Prostate gland (tissue), 2 donors: Measurements from ENCODE around the gene AQP1. TPM values are rescaled to one million over a fixed set of nuclear protein-coding genes. Genes with fewer than 3 reads are reported as not detected.
A peak's percentile ranks its signal among the peaks of the same experiment; 100 is the strongest.

Source experiments
- DNase-seq: peaks from one replicate; pipeline ENCODE4 v3.0.0-alpha.2; 2019; ENCODE audit warnings: low spot score
- H3K27ac ChIP-seq, 2 donors: fragments of 200-600 bp; sonication (generic); 2 replicates each; pipeline ENCODE4 v1.5.1; 2017 to 2019
- H3K27me3 ChIP-seq: fragments of 200-600 bp; sonication (generic); replicated peaks from 2 replicates; pipeline ENCODE4 v1.5.1; 2019; ENCODE audit not compliant: insufficient read depth
- H3K36me3 ChIP-seq, 2 donors: fragments of 200-600 bp; sonication (generic); 1 replicate in 1 of 2; 2 replicates in 1 of 2; pipeline versions ENCODE4 v1.5.1 to v1.8.1; 2017 to 2019
- H3K4me1 ChIP-seq: fragments of 200-600 bp; sonication (generic); replicated peaks from 2 replicates; pipeline ENCODE4 v1.5.1; 2019
- H3K4me3 ChIP-seq, 2 donors: fragments of 200-600 bp; sonication (generic); 2 replicates each; pipeline ENCODE4 v1.5.1; 2017 to 2019
- H3K9me3 ChIP-seq: fragments of 200-600 bp; sonication (generic); 2 replicates; pipeline ENCODE4 v1.5.1; 2017
- POLR2A ChIP-seq: fragments of 450-650 bp; IDR thresholded peaks from one replicate; pipeline ENCODE4 v1.6.1; 2016; ENCODE audit warnings: antibody characterized with exemption, mild to moderate bottlenecking
- POLR2AphosphoS5 ChIP-seq: sonication (generic); formaldehyde crosslinking; IDR thresholded peaks from one replicate; pipeline ENCODE4 v1.6.1; 2017; ENCODE audit warnings: antibody characterized with exemption
- WGBS: methylation state at CpG from one replicate; pipeline ENCODE4 v1.1.5; 2018; 5-methylcytosine and 5-hydroxymethylcytosine counted together
- intact Hi-C: fragments of 100-400 bp; cut with DNase I; formaldehyde crosslinking; loops from one replicate; pipeline ENCODE4 v1.14.2; 2022
- total RNA-seq, 2 donors: library from RNA; depleted of rRNA; stranded (reverse); fragments of >200 nt; gene quantifications; one replicate each; pipeline ENCODE4 v1.1.0, GENCODE V29; 2016
- TF ChIP-seq, protein P1 (sequence below), 4 experiments: fragments of 200-600 bp in 2 of 4; fragments of 450-650 bp in 2 of 4; sonication (generic) in 2 of 4; IDR thresholded peaks; 1 replicate in 3 of 4; 2 replicates in 1 of 4; pipeline ENCODE4 v1.5.1; 2016 to 2019; ENCODE audit warnings: antibody characterized with exemption in 4 of 4, mild to moderate bottlenecking in 2 of 4, moderate library complexity in 2 of 4

Gene AQP1
- total RNA-seq = 100 to 1,000 TPM in 1 of 2 donors, 10 to 100 TPM in 1; 89.4 to 117 TPM

DNA sequence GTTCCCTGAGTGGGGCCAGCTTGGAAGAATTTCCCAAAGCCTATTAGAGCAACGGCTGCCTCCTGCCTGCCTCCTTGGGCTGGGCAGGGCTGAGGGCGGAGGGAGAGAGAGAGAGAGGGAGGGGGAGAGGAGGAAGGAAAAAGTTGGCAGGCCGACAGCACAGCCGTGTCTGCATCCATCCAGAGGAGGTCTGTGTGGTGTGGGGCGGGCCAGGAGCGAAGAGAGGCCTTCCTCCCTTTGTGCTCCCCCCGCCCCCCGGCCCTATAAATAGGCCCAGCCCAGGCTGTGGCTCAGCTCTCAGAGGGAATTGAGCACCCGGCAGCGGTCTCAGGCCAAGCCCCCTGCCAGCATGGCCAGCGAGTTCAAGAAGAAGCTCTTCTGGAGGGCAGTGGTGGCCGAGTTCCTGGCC lies at the start of gene AQP1:
Gene AQP1 (plus strand): TSS at position 293 of the 409 bp plus-strand sequence. CDS start 57 bp downstream, at position 350.
- whole genome bisulfite sequencing = 25% methylated on average over 10 of the region's 12 CpGs
- intact Hi-C loops = no loop called here

DNA sequence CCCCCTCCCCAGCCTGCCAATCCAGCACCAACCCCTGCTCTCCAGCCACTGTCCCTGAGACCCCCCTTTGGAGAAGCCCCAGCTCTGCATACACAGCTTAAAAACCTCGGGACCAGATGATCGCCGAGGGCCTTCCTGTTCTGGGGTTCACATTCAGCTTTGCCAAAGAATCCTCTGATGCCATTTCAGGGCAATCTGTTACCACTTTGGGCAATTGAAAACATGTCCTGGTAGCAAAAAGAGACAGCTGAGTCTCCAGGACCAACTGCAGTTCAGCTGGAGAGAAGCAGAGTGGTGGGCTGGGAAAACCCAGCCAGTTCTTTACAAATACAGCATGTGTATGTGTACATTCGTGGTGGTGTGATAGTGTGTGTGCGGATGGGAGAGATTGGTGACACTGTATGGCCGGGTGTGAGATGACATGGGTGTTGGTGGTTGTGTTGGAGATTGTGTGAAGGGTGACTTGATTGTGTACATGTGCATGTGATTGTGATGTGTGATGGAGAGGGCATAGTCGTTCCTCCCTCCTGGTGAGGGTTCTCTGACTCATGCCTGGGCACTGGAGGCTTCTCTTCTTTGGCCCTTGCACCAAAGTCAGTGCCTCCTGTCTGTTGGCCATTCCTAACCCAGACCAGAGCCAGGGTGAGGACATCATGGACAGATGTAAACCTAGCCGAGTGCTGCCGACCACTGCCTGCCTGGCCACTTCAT lies 48.5 kb upstream of the AQP1 start:
- 77% methylated on average over 9 of the region's 9 CpGs for WGBS
- Histone ChIP-seq H3K27ac (peak overlapping the region; percentile 36 to 38), H3K9me3 (no peaks in the 10 kb centered on the region), H3K27me3 (no peaks in the 10 kb centered on the region), H3K36me3 (peaks cover 0 to 4% of the 10 kb centered on the region in 2 donors), H3K4me3 (no peak overlapping the region), H3K4me1 (no peaks in the 10 kb centered on the region)
- DNase-seq = no peak
- intact Hi-C loops = no loop called here
- TF ChIP-seq, protein P1, sequence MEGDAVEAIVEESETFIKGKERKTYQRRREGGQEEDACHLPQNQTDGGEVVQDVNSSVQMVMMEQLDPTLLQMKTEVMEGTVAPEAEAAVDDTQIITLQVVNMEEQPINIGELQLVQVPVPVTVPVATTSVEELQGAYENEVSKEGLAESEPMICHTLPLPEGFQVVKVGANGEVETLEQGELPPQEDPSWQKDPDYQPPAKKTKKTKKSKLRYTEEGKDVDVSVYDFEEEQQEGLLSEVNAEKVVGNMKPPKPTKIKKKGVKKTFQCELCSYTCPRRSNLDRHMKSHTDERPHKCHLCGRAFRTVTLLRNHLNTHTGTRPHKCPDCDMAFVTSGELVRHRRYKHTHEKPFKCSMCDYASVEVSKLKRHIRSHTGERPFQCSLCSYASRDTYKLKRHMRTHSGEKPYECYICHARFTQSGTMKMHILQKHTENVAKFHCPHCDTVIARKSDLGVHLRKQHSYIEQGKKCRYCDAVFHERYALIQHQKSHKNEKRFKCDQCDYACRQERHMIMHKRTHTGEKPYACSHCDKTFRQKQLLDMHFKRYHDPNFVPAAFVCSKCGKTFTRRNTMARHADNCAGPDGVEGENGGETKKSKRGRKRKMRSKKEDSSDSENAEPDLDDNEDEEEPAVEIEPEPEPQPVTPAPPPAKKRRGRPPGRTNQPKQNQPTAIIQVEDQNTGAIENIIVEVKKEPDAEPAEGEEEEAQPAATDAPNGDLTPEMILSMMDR (IDR thresholded peaks at IDR 0.05) = no peak

More for the DNA sequence above, at the start of gene AQP1:
- H3K4me3 ChIP-seq = peak within 1 kb of the TSS in 1 of 2 donors; percentile 9
- H3K36me3 ChIP-seq = no peaks in the 10 kb centered on the region
- TF ChIP-seq POLR2A (no peak), POLR2AphosphoS5 (peak; percentile 31)
- H3K4me1 ChIP-seq = no peaks in the 10 kb centered on the region
- H3K27ac ChIP-seq = peak within 1 kb of the TSS in 1 of 2 donors; percentile 0
- DNase-seq = no peak
- no peaks in the 10 kb centered on the region for H3K27me3 ChIP-seq
- H3K9me3 ChIP-seq = no peaks in the 10 kb centered on the region

DNA sequence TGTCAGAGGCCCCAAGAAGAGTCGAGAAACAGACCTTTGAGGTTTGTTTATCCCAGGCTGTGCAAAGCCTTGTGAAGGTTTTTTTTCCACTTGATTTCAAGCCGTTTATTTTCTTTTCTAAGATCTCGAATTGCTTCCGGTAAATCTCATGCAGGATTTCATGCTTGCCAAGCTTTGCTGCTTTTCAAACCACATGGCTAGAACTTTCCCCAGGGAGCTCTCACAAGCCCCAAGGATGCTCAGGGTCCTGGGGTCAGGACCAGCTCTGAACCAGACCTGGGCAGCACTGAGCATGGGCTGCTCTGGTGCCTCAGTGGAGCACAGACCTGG lies 48.0 kb upstream of the AQP1 start:
- no peaks in the 10 kb centered on the region for H3K9me3 ChIP-seq
- H3K4me3 ChIP-seq = no peak overlapping the region
- H3K36me3 ChIP-seq = peaks cover 0 to 4% of the 10 kb centered on the region in 2 donors
- no peak for DNase-seq
- no peaks in the 10 kb centered on the region for H3K4me1 ChIP-seq
- intact Hi-C loops = no loop called here
- peak overlapping the region; percentile 36 to 38 for H3K27ac ChIP-seq
- H3K27me3 ChIP-seq = no peaks in the 10 kb centered on the region
- WGBS = 52% methylated on average over 4 of the region's 4 CpGs
- TF ChIP-seq, protein P1 (IDR thresholded peaks at IDR 0.05) = no peak
- no peak for TF ChIP-seq POLR2A
- no peak for TF ChIP-seq POLR2AphosphoS5

DNA sequence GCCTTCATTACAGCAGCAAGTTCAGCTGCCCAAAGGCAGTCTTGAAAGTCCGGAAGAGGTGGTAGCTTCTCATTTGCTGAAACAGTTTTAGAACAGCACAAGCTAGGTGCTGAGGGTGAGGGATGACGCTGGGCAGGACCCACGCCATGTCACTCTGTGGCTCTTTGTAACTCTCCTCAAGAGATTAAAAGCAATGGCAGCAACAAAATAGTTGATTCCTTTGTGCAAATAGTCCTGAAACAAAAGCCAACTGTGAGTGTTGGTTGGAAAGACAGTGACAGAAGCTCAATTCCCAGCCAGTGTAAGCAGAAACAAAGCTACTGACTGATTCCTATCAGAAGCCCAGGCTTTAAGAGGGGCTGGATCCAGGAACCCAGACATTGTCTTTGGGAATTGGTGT lies 47.6 kb upstream of the AQP1 start:
- DNase-seq = no peak
- intact Hi-C loops = no loop called here
- TF ChIP-seq POLR2A (no peak), POLR2AphosphoS5 (no peak)
- TF ChIP-seq, protein P1 (IDR thresholded peaks at IDR 0.05) = no peak
- WGBS = 64% methylated on average over 3 of the region's 3 CpGs
- Histone ChIP-seq H3K9me3 (no peaks in the 10 kb centered on the region), H3K36me3 (peaks cover 0 to 4% of the 10 kb centered on the region in 2 donors), H3K27ac (peak overlapping the region; percentile 1 to 38), H3K4me3 (no peak overlapping the region), H3K4me1 (no peaks in the 10 kb centered on the region), H3K27me3 (no peaks in the 10 kb centered on the region)

DNA sequence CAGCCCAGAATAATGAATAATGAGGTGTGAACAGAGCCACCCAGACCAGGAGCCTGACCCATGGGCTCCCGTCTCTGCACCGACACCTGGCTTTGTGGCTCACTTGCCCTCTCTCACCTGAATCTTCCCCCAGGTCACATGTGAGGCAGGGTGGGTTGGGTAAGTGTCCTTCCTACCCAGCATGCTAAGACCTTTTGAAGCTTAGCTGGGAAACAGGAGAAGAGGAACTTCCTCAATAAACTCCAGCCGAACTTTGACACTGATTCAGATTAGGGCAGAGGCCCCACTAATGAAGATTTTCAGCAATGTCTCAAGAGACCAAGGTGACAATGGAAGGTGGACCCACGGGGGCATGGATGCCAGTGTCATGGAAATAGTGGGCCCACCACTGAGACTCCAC lies 46.6 kb upstream of the AQP1 start:
- Histone ChIP-seq H3K9me3 (no peaks in the 10 kb centered on the region), H3K4me3 (no peak overlapping the region), H3K4me1 (no peaks in the 10 kb centered on the region), H3K36me3 (peaks cover 0 to 4% of the 10 kb centered on the region in 2 donors), H3K27ac (no peak overlapping the region), H3K27me3 (no peaks in the 10 kb centered on the region)
- TF ChIP-seq POLR2AphosphoS5 = no peak
- TF ChIP-seq, protein P1 (IDR thresholded peaks at IDR 0.05) = no peak
- TF ChIP-seq POLR2A = no peak
- WGBS = 97% methylated on average over 4 of the region's 4 CpGs
- intact Hi-C loops = no loop called here
- no peak for DNase-seq
